GM12864 (cell line): Measurements from ENCODE around the gene MIA2.

Experiments used
- DNase-seq: peaks from one replicate; pipeline ENCODE4 v3.0.0-alpha.2; 2011; ENCODE audit warnings: low read depth
- H3K4me3 ChIP-seq: 2 replicates; pipeline ENCODE4 v1.5.1; 2011; ENCODE audit warnings: mild to moderate bottlenecking, low read depth, low read length, control low read depth
- TF ChIP-seq, protein P1 (sequence below): IDR thresholded peaks from 2 replicates; pipeline ENCODE4 v1.5.1; 2011; ENCODE audit warnings: low read depth, mild to moderate bottlenecking, moderate library complexity, low read length, control low read depth, inconsistent platforms; ENCODE audit errors: missing control alignments

MIA2 gene

DNA sequence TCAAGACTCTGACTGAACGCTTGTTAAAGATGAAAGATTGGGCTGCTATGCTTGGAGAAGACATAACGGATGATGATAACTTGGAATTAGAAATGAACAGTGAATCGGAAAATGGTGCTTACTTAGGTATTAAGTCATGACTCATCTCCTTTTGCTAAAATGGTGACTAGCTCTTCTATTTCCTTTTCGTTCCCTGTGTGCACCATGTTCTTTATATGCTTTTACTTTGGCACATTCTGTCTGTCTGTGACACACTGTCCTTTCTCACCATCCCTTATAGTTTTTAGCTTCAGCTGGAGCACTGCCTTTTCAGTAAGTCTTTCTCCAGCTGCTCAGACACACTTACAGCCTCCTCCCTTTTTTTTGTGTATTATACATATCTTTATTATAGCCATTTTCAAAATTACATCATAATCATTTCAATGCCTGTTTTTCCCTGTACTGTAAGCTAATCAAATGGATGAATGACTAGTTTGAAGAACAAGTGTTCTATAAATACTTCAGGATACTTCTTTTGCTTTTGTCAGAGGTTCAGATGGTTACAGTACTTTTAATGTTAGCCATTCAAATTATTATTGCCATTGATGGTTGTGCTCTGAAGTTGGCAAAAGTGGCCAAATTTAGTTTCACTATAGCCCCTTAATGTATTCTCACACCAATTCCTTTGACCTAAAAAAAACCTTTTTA, 68.6 kb downstream of the MIA2 start:
- TF ChIP-seq, protein P1, sequence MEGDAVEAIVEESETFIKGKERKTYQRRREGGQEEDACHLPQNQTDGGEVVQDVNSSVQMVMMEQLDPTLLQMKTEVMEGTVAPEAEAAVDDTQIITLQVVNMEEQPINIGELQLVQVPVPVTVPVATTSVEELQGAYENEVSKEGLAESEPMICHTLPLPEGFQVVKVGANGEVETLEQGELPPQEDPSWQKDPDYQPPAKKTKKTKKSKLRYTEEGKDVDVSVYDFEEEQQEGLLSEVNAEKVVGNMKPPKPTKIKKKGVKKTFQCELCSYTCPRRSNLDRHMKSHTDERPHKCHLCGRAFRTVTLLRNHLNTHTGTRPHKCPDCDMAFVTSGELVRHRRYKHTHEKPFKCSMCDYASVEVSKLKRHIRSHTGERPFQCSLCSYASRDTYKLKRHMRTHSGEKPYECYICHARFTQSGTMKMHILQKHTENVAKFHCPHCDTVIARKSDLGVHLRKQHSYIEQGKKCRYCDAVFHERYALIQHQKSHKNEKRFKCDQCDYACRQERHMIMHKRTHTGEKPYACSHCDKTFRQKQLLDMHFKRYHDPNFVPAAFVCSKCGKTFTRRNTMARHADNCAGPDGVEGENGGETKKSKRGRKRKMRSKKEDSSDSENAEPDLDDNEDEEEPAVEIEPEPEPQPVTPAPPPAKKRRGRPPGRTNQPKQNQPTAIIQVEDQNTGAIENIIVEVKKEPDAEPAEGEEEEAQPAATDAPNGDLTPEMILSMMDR, result no peak
- DNase-seq, result no peak
- H3K4me3 ChIP-seq, result no peak overlapping the region

DNA sequence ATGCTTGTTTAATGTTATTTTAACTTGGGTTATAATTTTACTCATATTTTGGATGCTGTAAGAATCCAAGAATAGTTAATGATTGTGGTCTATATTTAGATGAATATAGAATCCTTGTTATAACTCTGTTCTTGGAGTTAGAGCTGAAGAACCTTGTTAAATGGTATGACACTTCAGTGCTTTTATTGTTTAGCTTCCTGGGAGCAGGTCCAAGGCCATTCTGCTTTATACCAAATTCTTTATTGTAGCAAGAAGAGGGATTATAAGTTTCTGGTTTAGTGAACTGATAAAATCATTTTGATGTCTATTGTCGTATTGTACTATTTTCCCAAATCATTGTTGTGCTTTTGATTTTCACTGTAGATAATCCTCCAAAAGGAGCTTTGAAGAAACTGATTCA, 69.4 kb downstream of the MIA2 start:
- TF ChIP-seq, protein P1, result no peak
- no peak for DNase-seq
- no peak overlapping the region for H3K4me3 ChIP-seq

GRCh38 chr14:39307815-39308214, 74.1 kb downstream of the MIA2 start:
- TF ChIP-seq, protein P1, result no peak
- H3K4me3 ChIP-seq, result no peak overlapping the region
- no peak for DNase-seq

DNA sequence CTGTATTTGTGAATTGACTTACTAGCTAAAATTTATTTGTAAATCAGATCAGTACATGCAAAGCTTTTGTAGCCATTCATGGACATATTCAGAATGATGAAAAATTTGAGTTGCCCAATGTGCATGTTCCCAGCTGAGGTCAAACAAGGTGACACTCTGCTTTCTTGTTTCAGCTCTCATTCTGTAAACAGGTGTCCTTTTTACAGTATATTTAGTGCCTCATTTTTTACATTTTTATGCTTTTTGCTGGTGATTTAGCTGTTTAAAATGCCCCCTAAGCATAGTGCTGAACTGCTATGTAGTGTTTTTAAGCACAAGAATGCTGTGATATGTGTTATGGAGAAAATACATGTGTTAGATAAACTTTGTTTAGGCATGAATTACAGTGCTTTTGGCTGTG, 76.3 kb downstream of the MIA2 start:
- no peak for DNase-seq
- TF ChIP-seq, protein P1, result no peak
- H3K4me3 ChIP-seq, result no peak overlapping the region

DNA sequence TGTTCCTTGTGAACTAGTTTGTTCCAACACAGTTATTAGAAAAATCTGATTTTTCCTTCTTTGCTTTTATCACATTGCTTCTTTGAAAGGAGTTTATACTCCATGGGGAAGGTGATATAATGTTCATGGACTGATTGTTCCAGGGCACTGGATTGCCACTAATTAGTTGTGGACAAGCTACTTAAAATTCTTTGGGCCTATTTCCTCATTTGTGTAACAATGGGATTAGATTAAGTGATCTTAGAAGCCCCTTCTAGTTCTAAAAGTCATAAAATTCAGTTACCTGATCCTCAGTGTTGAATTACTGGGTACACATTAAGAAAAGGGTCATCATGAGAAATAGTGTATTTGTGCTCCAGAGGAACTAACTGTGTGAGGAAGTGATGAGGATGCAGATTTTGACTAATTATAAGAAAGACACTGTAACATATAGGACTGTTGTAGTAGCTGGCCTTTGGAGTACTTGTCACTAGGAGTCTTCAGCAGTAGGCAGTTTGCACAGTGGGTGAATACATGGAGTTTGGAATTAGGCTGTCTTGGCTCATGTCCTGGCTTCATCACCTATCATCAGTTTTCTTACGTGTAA, 82.2 kb downstream of the MIA2 start:
- no peak for DNase-seq
- no peak overlapping the region for H3K4me3 ChIP-seq
- TF ChIP-seq, protein P1, result no peak

DNA sequence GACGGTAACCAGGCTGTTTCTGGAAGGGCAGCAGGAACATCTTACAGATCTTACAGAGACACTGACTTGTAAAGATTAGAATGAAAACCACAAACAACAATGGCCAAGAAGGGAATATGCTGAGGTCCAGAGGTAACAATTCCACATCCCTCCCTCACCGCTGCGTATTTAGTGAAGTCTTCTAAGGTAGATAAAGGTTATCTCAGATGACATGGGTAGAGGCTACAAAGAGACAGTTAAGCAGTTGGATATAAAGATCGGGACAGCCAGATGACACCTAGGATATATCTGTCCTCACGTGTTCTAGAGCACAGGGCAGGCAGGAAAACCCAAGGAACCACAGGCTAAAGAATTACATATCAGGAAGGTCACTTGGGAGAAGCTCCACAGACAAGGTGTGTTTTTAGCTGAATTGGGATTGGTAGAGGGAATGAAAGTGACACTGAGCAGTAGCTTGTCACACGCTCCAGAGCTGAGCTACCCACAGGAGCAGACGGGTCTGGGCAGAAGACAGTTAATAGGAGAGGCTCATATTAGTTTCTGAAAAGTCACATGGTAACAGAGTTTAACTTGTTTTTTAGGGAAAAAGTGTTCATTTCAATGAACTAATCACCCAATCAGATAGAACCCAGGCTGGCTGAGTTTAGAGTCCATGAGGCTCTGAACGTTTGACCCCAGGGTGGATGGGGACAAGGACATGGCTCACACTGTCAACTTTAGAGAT, 83.3 kb downstream of the MIA2 start:
- TF ChIP-seq, protein P1, result no peak
- no peak overlapping the region for H3K4me3 ChIP-seq
- DNase-seq, result no peak
